Measurements from ENCODE around the gene ZNF76.
"Not testable (repeated sequence)": the region's sequence is repeated elsewhere in the genome, so short reads cannot be mapped to it uniquely, and the experiment has no call there.

ZNF76 gene

GRCh38 chr6:35302604-35303241 is 43.2 kb downstream of the ZNF76 start:
- DNase-seq = no peak

- DNase-seq = no peak
Observed at GRCh38 chr6:35304299-35304698, 44.8 kb downstream of the ZNF76 start.

GRCh38 chr6:35305117-35305516 is 45.6 kb downstream of the ZNF76 start:
- DNase-seq = no peak

GRCh38 chr6:35307138-35307537 is 47.6 kb downstream of the ZNF76 start:
- DNase-seq = not testable (repeated sequence)

GRCh38 chr6:35308543-35308942 is 49.0 kb downstream of the ZNF76 start:
- DNase-seq = not testable (repeated sequence)

- no peak for DNase-seq
Observed at GRCh38 chr6:35309611-35310264, 50.2 kb downstream of the ZNF76 start.

- no peak for DNase-seq
Observed at GRCh38 chr6:35310265-35310831, 50.8 kb downstream of the ZNF76 start.

GRCh38 chr6:35311390-35312075 is 52.0 kb downstream of the ZNF76 start:
- no peak for DNase-seq

- no peak for DNase-seq
Observed at GRCh38 chr6:35312076-35312800, 52.7 kb downstream of the ZNF76 start.

- DNase-seq = no peak
Observed at GRCh38 chr6:35312807-35313206, 53.3 kb downstream of the ZNF76 start.

- no peak for DNase-seq
Observed at GRCh38 chr6:35317483-35318195, 58.1 kb downstream of the ZNF76 start.

GRCh38 chr6:35318196-35319171 is 58.9 kb downstream of the ZNF76 start:
- DNase-seq = peak; percentile 84

- no peak for DNase-seq
Observed at GRCh38 chr6:35319346-35320030, 60.0 kb downstream of the ZNF76 start.

GRCh38 chr6:35320031-35320410 is 60.5 kb downstream of the ZNF76 start:
- DNase-seq = no peak

GRCh38 chr6:35321091-35321490 is 61.6 kb downstream of the ZNF76 start:
- DNase-seq = no peak

- no peak for DNase-seq
Observed at GRCh38 chr6:35327349-35328027, 68.0 kb downstream of the ZNF76 start.

- no peak for DNase-seq
Observed at GRCh38 chr6:35328108-35328723, 68.7 kb downstream of the ZNF76 start.

GRCh38 chr6:35328965-35329364 is 69.4 kb downstream of the ZNF76 start:
- not testable (repeated sequence) for DNase-seq

- DNase-seq = no peak
Observed at GRCh38 chr6:35330541-35331119, 71.1 kb downstream of the ZNF76 start.
